Measurements from ENCODE around the gene IMMP2L.

- TF ChIP-seq EZH2phosphoT487 (conservative IDR thresholded peaks at IDR 0.05; ENCODE audit: low read length) (no peak), CTCF (IDR thresholded peaks at IDR 0.05; ENCODE audit: insufficient read depth, low read length, poor library complexity, severe bottlenecking) (no peak)
Measured at GRCh38 chr7:111082351-111082750, 479.9 kb downstream of the IMMP2L start.

All from SU-DHL-6 (cell line).